Measurements from ENCODE around the gene RPRD1A. TPM values are rescaled to one million over a fixed set of nuclear protein-coding genes. Genes with fewer than 3 reads are reported as not detected.
"Not testable (repeated sequence)": the region's sequence is repeated elsewhere in the genome, so short reads cannot be mapped to it uniquely, and the experiment has no call there.

Gene RPRD1A, protein sequence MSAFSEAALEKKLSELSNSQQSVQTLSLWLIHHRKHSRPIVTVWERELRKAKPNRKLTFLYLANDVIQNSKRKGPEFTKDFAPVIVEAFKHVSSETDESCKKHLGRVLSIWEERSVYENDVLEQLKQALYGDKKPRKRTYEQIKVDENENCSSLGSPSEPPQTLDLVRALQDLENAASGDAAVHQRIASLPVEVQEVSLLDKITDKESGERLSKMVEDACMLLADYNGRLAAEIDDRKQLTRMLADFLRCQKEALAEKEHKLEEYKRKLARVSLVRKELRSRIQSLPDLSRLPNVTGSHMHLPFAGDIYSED
- total RNA-seq, result 57.9 and 76.2 TPM in 2 replicates

DNA sequence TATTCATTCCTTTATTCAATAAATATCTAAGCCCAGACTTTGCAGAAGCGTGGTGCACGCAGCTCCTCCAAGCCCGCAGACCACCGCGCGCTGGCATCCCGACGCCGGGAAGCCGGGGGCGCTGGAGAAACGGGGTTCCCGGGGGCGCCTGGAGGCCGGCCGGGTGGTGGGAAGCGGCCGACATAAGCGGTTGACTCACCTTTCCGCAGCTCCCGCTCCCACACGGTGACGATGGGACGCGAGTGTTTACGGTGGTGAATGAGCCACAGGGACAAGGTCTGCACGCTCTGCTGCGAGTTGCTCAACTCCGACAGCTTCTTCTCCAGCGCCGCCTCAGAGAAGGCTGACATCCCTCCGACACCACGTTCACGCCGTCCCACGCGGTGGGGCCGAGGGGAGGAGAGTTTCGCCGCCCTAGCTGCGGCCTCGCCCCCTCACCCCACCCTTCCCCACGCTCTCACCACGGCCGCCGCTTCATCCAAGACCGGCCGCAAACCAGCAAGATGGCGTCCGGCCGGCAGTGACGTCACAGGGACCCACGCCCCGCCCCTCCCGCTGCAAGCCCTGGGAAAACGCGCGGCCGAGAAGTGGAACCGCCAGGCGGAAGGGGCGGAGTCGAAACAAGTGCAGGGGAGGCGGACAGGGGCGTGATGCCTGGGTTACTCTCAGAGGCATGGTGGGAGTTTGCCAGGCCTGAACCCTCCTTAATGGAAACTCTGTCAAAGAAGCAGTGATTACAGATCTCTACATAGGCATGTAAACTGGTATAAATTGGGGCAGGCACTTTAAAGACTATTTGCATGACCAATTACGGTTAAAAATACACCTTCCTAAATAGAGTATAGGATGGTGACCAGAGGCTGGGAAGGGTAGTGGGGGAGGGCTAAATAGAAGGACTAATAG lies at the start of gene RPRD1A:
Gene RPRD1A (minus strand): TSS at position 505 of the 903 bp plus-strand sequence. CDS start 155 bp downstream, at position 350.
- peak; percentile 76 for DNase-seq (ENCODE audit: low read depth, low spot score)

GRCh38 chr18:36116771-36117170 lies 49.4 kb upstream of the RPRD1A start:
- not testable (repeated sequence) for DNase-seq (ENCODE audit: low read depth, low spot score)

- no peak for DNase-seq (ENCODE audit: low read depth, low spot score)
Observed at GRCh38 chr18:36114738-36115137, 47.4 kb upstream of the RPRD1A start.

GRCh38 chr18:36114251-36114650 lies 46.9 kb upstream of the RPRD1A start:
- DNase-seq (ENCODE audit: low read depth, low spot score), result no peak

- no peak for DNase-seq (ENCODE audit: low read depth, low spot score)
Observed at GRCh38 chr18:36112302-36112701, 44.9 kb upstream of the RPRD1A start.

- no peak for DNase-seq (ENCODE audit: low read depth, low spot score)
Observed at GRCh38 chr18:36109737-36110136, 42.4 kb upstream of the RPRD1A start.

GRCh38 chr18:36108601-36109000 lies 41.2 kb upstream of the RPRD1A start:
- DNase-seq (ENCODE audit: low read depth, low spot score), result no peak

DNA sequence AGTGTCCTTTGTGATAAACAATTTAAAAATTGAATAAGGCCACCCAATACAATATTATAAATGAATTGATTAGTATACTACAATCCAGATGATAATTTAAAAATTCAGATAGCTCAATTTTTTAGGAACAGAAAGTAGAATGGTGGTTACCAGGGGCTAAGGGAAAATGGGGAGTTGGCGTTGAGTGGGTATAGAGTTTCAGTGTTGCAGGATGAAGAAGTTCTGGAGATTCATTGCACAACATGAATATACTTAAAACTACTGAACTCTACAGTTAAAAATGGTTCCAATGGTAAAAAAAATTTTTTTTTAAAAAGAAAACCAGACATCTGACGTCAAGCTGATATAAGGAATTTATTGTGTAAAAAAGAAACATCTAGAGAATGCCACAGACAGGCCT lies 40.8 kb upstream of the RPRD1A start:
- DNase-seq (ENCODE audit: low read depth, low spot score), result no peak

DNA sequence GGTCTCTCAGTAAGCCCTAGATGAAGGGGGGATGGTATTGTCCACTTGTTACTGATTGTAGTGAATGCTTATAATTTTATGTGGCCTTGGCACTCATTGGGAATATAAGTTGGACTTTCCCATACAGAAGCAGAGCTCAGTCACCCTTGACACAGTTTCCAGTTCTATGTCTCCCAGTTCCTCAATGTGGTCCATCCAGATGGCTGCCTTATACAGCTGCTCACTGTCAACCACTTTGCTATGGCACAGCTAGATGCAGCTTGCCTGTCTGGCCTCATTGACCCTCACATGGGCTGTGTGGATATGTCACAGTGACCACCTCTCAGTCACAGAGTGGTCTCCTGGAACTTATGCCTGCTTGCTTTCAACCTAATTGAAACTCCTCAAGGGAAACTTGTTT lies 40.1 kb upstream of the RPRD1A start:
- DNase-seq (ENCODE audit: low read depth, low spot score), result no peak

DNA sequence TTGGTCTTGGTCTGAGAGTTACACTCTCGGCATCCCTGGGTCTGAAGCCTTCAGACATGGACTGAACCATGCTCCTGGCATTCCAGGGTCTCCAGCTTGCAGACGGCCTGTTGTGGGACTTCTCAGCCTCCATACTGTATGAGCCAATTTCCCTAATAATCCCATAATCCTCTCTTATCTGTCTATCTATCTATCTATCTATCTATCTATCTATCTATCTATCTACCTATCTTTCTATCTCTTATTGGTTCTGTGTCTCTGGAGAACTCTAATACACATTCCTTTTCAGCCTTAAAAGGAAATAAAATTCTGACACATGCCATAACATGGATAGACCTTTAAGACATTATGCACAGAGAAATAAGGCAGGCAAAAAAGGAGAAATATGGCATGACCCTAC lies 37.4 kb upstream of the RPRD1A start:
- no peak for DNase-seq (ENCODE audit: low read depth, low spot score)

DNA sequence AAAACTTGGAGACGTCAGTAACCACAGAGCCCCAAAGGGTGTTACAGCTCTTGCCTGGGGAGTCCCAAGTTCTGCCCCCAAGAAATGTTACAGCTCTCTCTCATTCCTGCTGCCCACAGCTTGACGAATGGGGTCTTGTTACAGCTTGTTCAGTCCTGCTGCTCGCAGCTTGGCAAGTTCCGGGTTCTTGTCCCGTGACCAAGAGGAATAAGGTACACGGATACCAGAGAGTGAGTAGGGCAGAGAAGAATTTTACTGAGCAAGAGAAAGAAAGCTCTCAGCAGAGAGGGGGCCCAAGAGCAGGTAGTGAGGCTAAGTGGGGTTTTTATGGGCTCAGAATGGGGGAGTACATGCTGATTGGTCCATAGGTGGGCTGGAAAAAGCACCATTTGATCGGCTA lies 34.6 kb upstream of the RPRD1A start:
- DNase-seq (ENCODE audit: low read depth, low spot score), result no peak

DNA sequence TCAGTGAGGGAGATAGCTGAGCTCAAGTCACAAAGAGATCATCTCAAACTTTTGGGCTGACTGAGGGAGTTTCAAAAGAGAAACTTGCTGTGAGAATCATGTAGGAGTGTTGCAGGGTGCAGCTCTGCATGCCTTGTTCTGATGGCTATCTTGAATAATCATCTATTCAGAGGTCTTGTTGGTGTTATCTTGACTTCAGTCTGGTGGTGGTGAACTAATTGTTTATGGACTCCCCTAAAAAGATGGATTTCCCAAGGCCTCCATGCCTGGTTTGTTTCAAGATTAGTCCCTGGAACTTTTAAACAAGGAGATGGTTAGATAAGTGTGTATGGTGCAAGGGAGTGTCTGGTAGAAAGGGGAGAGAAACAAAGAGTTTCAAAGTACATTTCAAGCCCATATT lies 32.0 kb upstream of the RPRD1A start:
- no peak for DNase-seq (ENCODE audit: low read depth, low spot score)

- no peak for DNase-seq (ENCODE audit: low read depth, low spot score)
Observed at GRCh38 chr18:36096955-36097354, 29.6 kb upstream of the RPRD1A start.

- DNase-seq (ENCODE audit: low read depth, low spot score), result peak; percentile 29
Observed at GRCh38 chr18:36095936-36096519, 28.7 kb upstream of the RPRD1A start.

DNA sequence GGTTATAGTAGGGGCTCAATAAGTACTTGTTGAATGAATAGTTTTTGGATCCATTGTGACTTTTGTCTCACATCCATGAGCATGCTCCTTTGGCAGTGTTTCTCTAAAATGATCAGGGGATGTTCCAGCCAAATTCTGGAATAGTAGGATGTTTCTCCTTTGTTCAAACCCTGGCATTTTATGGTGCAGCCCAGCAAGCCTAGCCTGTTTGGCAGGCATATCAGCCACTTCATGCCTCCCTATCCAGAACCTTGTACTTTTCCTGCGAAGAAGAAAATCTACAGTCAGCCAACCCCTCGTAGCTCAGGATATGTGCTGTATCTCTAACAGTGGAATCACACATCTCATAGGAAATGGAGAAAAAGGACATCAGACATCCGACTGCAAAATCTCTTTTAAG lies 27.1 kb upstream of the RPRD1A start:
- no peak for DNase-seq (ENCODE audit: low read depth, low spot score)

DNA sequence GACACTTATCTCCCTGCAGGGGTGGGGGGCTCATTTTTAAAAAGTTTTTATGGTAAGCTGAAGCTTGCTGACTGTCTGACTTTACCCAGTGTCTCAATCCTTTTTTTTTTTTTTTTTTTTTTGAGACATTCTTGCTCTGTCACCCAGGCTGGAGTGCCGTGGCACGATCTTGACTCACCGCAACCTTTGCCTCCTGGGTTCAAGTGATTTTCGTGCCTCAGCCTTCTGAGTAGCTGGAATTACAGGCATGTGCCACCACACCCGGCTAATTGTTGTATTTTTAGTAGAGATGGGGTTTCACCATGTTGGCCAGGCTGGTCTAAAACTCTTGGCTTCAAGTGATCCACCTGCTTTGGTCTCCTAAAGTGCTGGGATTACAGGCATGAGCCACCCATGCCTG lies 24.8 kb upstream of the RPRD1A start:
- DNase-seq (ENCODE audit: low read depth, low spot score), result not testable (repeated sequence)

- no peak for DNase-seq (ENCODE audit: low read depth, low spot score)
Observed at GRCh38 chr18:36089001-36089400, 21.6 kb upstream of the RPRD1A start.

- no peak for DNase-seq (ENCODE audit: low read depth, low spot score)
Observed at GRCh38 chr18:36088256-36088655, 20.9 kb upstream of the RPRD1A start.

DNA sequence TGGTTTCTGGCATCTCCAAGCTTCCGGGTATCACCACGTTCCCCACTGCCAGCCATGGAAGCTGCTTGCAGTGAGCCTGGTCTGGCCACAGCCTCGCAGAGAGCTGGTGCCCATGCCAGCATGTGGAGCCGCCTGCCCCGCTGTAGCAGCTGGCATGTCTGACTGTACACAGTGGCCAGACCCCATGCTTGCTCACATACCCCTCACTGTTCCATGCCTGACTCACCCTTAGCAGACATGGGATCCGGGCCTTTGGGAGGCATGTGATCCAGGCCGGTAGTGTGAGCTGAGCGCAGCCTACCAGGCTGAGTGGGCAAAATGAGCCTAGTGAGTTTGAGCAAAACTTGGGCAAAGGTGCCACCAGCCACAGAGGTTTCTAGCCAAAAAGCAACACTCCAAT lies 18.8 kb upstream of the RPRD1A start:
- DNase-seq (ENCODE audit: low read depth, low spot score), result no peak

DNA sequence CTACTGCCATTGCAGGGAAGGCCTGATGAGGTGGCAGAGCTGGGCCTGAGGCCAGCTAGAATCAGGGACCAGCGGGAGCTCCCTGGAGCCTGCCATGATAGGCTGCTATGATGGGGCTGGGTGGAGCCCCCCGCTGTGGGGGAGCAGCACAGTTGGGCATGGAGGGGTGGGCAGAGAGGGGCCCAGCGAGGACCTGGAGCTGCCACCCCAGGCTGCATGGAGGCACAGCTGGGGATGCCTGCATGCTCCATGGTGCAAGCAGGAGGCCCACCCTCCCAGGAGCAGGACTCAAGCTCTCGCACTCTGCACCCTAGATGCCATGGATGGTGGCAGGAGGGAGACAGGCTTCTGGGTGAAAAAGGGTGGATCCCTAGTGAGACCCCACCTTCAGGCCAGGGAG lies 17.8 kb upstream of the RPRD1A start:
- no peak for DNase-seq (ENCODE audit: low read depth, low spot score)

GRCh38 chr18:36083729-36084128 lies 16.4 kb upstream of the RPRD1A start:
- no peak for DNase-seq (ENCODE audit: low read depth, low spot score)

GRCh38 chr18:36081118-36081517 lies 13.8 kb upstream of the RPRD1A start:
- not testable (repeated sequence) for DNase-seq (ENCODE audit: low read depth, low spot score)

Data from pulmonary artery endothelial cell (primary cell).